ENCODE data around the gene SHROOM3.

DNA sequence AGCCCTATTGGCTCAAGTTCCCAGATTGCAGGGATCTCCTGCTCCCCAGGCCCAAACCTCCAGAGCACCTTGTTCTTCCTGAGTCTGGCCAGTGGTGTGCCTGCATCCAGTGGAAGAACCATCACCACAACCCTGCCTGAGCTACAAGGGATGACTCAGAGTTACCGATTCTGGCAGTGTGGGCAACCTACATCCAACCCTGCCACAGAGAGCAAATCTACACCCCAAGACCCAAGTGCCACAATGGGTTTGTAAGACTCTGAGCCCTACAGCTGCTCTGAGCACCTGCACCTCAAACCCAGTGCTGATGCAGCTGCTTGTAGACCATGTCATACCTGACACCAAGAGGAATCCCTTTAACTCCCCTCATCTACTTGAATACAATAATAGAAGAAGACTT, 352.9 kb downstream of the SHROOM3 start:
- TF ChIP-seq, protein P1, sequence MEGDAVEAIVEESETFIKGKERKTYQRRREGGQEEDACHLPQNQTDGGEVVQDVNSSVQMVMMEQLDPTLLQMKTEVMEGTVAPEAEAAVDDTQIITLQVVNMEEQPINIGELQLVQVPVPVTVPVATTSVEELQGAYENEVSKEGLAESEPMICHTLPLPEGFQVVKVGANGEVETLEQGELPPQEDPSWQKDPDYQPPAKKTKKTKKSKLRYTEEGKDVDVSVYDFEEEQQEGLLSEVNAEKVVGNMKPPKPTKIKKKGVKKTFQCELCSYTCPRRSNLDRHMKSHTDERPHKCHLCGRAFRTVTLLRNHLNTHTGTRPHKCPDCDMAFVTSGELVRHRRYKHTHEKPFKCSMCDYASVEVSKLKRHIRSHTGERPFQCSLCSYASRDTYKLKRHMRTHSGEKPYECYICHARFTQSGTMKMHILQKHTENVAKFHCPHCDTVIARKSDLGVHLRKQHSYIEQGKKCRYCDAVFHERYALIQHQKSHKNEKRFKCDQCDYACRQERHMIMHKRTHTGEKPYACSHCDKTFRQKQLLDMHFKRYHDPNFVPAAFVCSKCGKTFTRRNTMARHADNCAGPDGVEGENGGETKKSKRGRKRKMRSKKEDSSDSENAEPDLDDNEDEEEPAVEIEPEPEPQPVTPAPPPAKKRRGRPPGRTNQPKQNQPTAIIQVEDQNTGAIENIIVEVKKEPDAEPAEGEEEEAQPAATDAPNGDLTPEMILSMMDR (IDR thresholded peaks at IDR 0.05) = no peak
- no peak for TF ChIP-seq POLR2AphosphoS5 (IDR thresholded peaks at IDR 0.05)
- TF ChIP-seq POLR2A (IDR thresholded peaks at IDR 0.05) = no peak
- TF ChIP-seq EP300 (IDR thresholded peaks at IDR 0.05) = no peak

Measured in stomach (tissue), 4 donors.